ENCODE data around the gene MGAT1.
"Not testable (repeated sequence)": the region's sequence is repeated elsewhere in the genome, so short reads cannot be mapped to it uniquely, and the experiment has no call there.

The MGAT1 gene

GRCh38 chr5:180807046-180807445 is 4.4 kb upstream of the MGAT1 start:
- DNase-seq (ENCODE audit: low read depth in 3 of 3, low spot score in 1 of 3), result no peak

GRCh38 chr5:180806351-180807011 is 3.9 kb upstream of the MGAT1 start:
- DNase-seq (ENCODE audit: low read depth in 3 of 3, low spot score in 1 of 3), result no peak

GRCh38 chr5:180804129-180804618 is 1.6 kb upstream of the MGAT1 start:
- no peak for DNase-seq (ENCODE audit: low read depth in 3 of 3, low spot score in 1 of 3)

- DNase-seq (ENCODE audit: low read depth in 3 of 3, low spot score in 1 of 3), result peak; percentile 58 to 64 (median 58)
These were observed 849 bp upstream of the MGAT1 start for GRCh38 chr5:180803181-180804128.

- no peak for DNase-seq (ENCODE audit: low read depth in 3 of 3, low spot score in 1 of 3)
These were observed 846 bp downstream of the MGAT1 start for GRCh38 chr5:180801596-180802324.

- DNase-seq (ENCODE audit: low read depth in 3 of 3, low spot score in 1 of 3), result no peak
These were observed 2.5 kb downstream of the MGAT1 start for GRCh38 chr5:180799902-180800801.

GRCh38 chr5:180799194-180799593 is 3.4 kb downstream of the MGAT1 start:
- DNase-seq (ENCODE audit: low read depth in 3 of 3, low spot score in 1 of 3), result no peak

GRCh38 chr5:180798193-180798592 is 4.4 kb downstream of the MGAT1 start:
- no peak for DNase-seq (ENCODE audit: low read depth in 3 of 3, low spot score in 1 of 3)

- DNase-seq (ENCODE audit: low read depth in 3 of 3, low spot score in 1 of 3), result no peak
These were observed 5.1 kb downstream of the MGAT1 start for GRCh38 chr5:180797256-180798192.

GRCh38 chr5:180795771-180796313 is 6.8 kb downstream of the MGAT1 start:
- DNase-seq (ENCODE audit: low read depth in 3 of 3, low spot score in 1 of 3), result no peak

GRCh38 chr5:180792965-180793287 is 9.7 kb downstream of the MGAT1 start:
- no peak for DNase-seq (ENCODE audit: low read depth in 3 of 3, low spot score in 1 of 3)

GRCh38 chr5:180792287-180792964 is 10.2 kb downstream of the MGAT1 start:
- DNase-seq (ENCODE audit: low read depth in 3 of 3, low spot score in 1 of 3), result no peak

GRCh38 chr5:180791611-180792213 is 10.9 kb downstream of the MGAT1 start:
- no peak for DNase-seq (ENCODE audit: low read depth in 3 of 3, low spot score in 1 of 3)

- no peak for DNase-seq (ENCODE audit: low read depth in 3 of 3, low spot score in 1 of 3)
These were observed 12.1 kb downstream of the MGAT1 start for GRCh38 chr5:180790524-180790923.

GRCh38 chr5:180790020-180790419 is 12.6 kb downstream of the MGAT1 start:
- DNase-seq (ENCODE audit: low read depth in 3 of 3, low spot score in 1 of 3), result no peak

- DNase-seq (ENCODE audit: low read depth in 3 of 3, low spot score in 1 of 3), result not testable (repeated sequence)
These were observed 13.8 kb downstream of the MGAT1 start for GRCh38 chr5:180788651-180789410.

GRCh38 chr5:180787711-180788431 is 14.7 kb downstream of the MGAT1 start:
- no peak for DNase-seq (ENCODE audit: low read depth in 3 of 3, low spot score in 1 of 3)
